HepG2 (cell line): ENCODE measurements around the gene TMEM269. TPM values are rescaled to one million over a fixed set of nuclear protein-coding genes. Genes with fewer than 3 reads are reported as not detected.
A peak's percentile ranks its signal among the peaks of the same experiment; 100 is the strongest.

ENCODE experiments used
- ATAC-seq: fragments of 200-7000 bp; cut with Tn5 transposase; 3 replicates; pipeline ENCODE4 v1.9.1; 2020; ENCODE audit warnings: mild to moderate bottlenecking, moderate library complexity
- BruUV-seq: library from RNA; stranded (reverse); fragments of 400-500 nt; replicated peaks from 2 replicates; lab custom pipeline; 2021; lab: Mats Ljungman, UMichigan
- CTCF ChIA-PET: fragments of 300-600 bp; formaldehyde crosslinking; extraction: SDS; loops from one replicate; lab custom pipeline; 2021; ENCODE audit warnings: low total read pairs, inconsistent platforms, low intra/inter-chr PET ratio; lab: Yijun Ruan, JAX
- POLR2A ChIA-PET: fragments of 350-600 bp; sonication (Branson Sonifier 250); formaldehyde crosslinking; loops from one replicate; lab custom pipeline; 2020; ENCODE audit warnings: antibody characterized with exemption, inconsistent platforms; lab: Yijun Ruan, JAX
- DNase-seq: peaks from one replicate; pipeline ENCODE4 v3.0.0-alpha.2; 2015; ENCODE audit warnings: low spot score
- FAIRE-seq: peaks from 3 replicates; lab custom pipeline; 2011; peaks lifted over from hg19 to GRCh38; lab: Jason Lieb, UNC
- H2AFZ ChIP-seq: one replicate; pipeline ENCODE4 v1.6.1; 2011; ENCODE audit warnings: low read length, inconsistent platforms
- H3K27ac ChIP-seq: fragments of 300-600 bp; 3 replicates; pipeline ENCODE4 v1.8.0; 2011; ENCODE audit warnings: mixed run types, mild to moderate bottlenecking, mixed read lengths, low read length, inconsistent platforms; ENCODE audit not compliant: insufficient read depth; ENCODE audit errors: extremely low read length
- H3K27me3 ChIP-seq, 2 experiments: fragments of 200-600 bp in 1 of 2; 2 replicates in 1 of 2; 3 replicates in 1 of 2; pipeline versions ENCODE4 v1.6.0 to v1.8.0; 2011; ENCODE audit warnings: low read length in 2 of 2, mild to moderate bottlenecking in 2 of 2, moderate library complexity in 2 of 2, inconsistent platforms in 1 of 2; ENCODE audit not compliant: insufficient read depth in 2 of 2, control insufficient read depth in 1 of 2
- H3K36me3 ChIP-seq, 2 experiments: fragments of 200-600 bp in 1 of 2; replicated peaks in 1 of 2; 2 replicates in 1 of 2; 3 replicates in 1 of 2; pipeline versions ENCODE4 v1.5.1 to v1.8.0; 2011; ENCODE audit warnings: low read length in 2 of 2, inconsistent platforms in 1 of 2; ENCODE audit not compliant: insufficient read depth in 2 of 2, control insufficient read depth in 1 of 2
- H3K4me1 ChIP-seq: 2 replicates; pipeline ENCODE4 v1.5.1; 2012; ENCODE audit warnings: low read length, inconsistent platforms; ENCODE audit not compliant: insufficient read depth
- H3K4me2 ChIP-seq: 2 replicates; pipeline ENCODE4 v1.6.0; 2011; ENCODE audit warnings: low read depth, low read length, inconsistent platforms
- H3K4me3 ChIP-seq, 3 experiments: fragments of 200-600 bp in 1 of 3; sonication (generic), shearing (Covaris generic) in 1 of 3; replicated peaks in 1 of 3; 2 replicates each; pipeline ENCODE4 v1.5.1; 2011 to 2016; ENCODE audit warnings: low read length in 3 of 3, inconsistent platforms in 2 of 3, low read depth in 2 of 3, mild to moderate bottlenecking in 2 of 3, control low read depth in 1 of 3, mixed read lengths in 1 of 3; ENCODE audit not compliant: insufficient read depth in 1 of 3
- H3K79me2 ChIP-seq: one replicate; pipeline ENCODE4 v1.6.1; 2011; ENCODE audit warnings: low read length, inconsistent platforms; ENCODE audit not compliant: insufficient read depth
- H3K9ac ChIP-seq: 2 replicates; pipeline ENCODE4 v1.6.0; 2011; ENCODE audit warnings: mild to moderate bottlenecking, low read depth, low read length, inconsistent platforms; ENCODE audit not compliant: insufficient read depth
- H3K9me3 ChIP-seq: 2 replicates; pipeline ENCODE4 v1.5.1; 2012; ENCODE audit warnings: mild to moderate bottlenecking, low read length
- H4K20me1 ChIP-seq: 2 replicates; pipeline ENCODE4 v1.6.0; 2011; ENCODE audit warnings: inconsistent platforms, mild to moderate bottlenecking, low read length, moderate library complexity; ENCODE audit not compliant: insufficient read depth
- EHMT2 ChIP-seq: fragments of 200-600 bp; sonication (generic); IDR thresholded peaks from 2 replicates; pipeline ENCODE4 v1.7.0; 2017; ENCODE audit warnings: antibody characterized with exemption, low read depth, low read length, borderline replicate concordance
- ISX ChIP-seq: sonication (generic); formaldehyde crosslinking; conservative IDR thresholded peaks from 2 replicates; pipeline ENCODE4 v1.5.0; 2020; ENCODE audit warnings: missing genetic modification reagents
- MAFG ChIP-seq: sonication (generic); formaldehyde crosslinking; IDR thresholded peaks from 2 replicates; pipeline ENCODE4 v1.5.1; 2020; ENCODE audit warnings: mild to moderate bottlenecking, missing genetic modification reagents
- MAX ChIP-seq: IDR thresholded peaks from 2 replicates; pipeline ENCODE4 v1.6.1; 2012; ENCODE audit warnings: inconsistent platforms
- MED1 ChIP-seq: sonication (generic); formaldehyde crosslinking; IDR thresholded peaks from 2 replicates; pipeline ENCODE4 v1.4.0; 2020; ENCODE audit warnings: missing genetic modification reagents
- NRL ChIP-seq: sonication (generic); formaldehyde crosslinking; IDR thresholded peaks from 2 replicates; pipeline ENCODE4 v1.5.0; 2020; ENCODE audit warnings: missing genetic modification reagents, mild to moderate bottlenecking, moderate library complexity, borderline replicate concordance
- RXRA ChIP-seq: sonication (generic); formaldehyde crosslinking; IDR thresholded peaks from 2 replicates; pipeline ENCODE4 v1.5.1; 2020; ENCODE audit warnings: missing genetic modification reagents
- SIN3A ChIP-seq: IDR thresholded peaks from 2 replicates; pipeline ENCODE4 v1.6.1; 2011; ENCODE audit warnings: low read depth, mild to moderate bottlenecking, control low read depth, low read length, borderline replicate concordance
- SMAD3 ChIP-seq: sonication (generic); formaldehyde crosslinking; IDR thresholded peaks from 2 replicates; pipeline ENCODE4 v1.4.0; 2020; ENCODE audit warnings: missing genetic modification reagents
- STAT6 ChIP-seq: sonication (generic); formaldehyde crosslinking; IDR thresholded peaks from 2 replicates; pipeline ENCODE4 v1.4.0; 2020; ENCODE audit warnings: missing genetic modification reagents, mild to moderate bottlenecking, borderline replicate concordance
- THRA ChIP-seq: sonication (generic); formaldehyde crosslinking; IDR thresholded peaks from 2 replicates; pipeline ENCODE4 v1.4.0; 2020; ENCODE audit warnings: missing genetic modification reagents, borderline replicate concordance
- ZNF282 ChIP-seq: fragments of 450-650 bp; IDR thresholded peaks from 2 replicates; pipeline ENCODE4 v1.6.1; 2018; ENCODE audit not compliant: partially characterized antibody
- ZNF33B ChIP-seq: sonication (generic); formaldehyde crosslinking; IDR thresholded peaks from 2 replicates; pipeline ENCODE4 v1.5.1; 2020; ENCODE audit warnings: mild to moderate bottlenecking, missing genetic modification reagents
- ZNF652 ChIP-seq: IDR thresholded peaks from 2 replicates; pipeline ENCODE4 v1.6.1; 2016; ENCODE audit warnings: low read depth, borderline replicate concordance
- ZNF891 ChIP-seq: sonication (generic); formaldehyde crosslinking; IDR thresholded peaks from 2 replicates; pipeline ENCODE4 v1.5.0; 2020; ENCODE audit warnings: mild to moderate bottlenecking, missing genetic modification reagents
- WGBS: methylation state at CpG from one replicate; pipeline ENCODE4 v1.1.6; 2017; ENCODE audit warnings: low lambda C conversion rate; 5-methylcytosine and 5-hydroxymethylcytosine counted together
- in situ Hi-C: cut with HindIII; loops from 2 replicates; pipeline ENCODE4 v1.10.0; 2017; ENCODE audit warnings: low pct_unique_long_range_greater_than_20kb; ENCODE audit not compliant: extremely low pct_ligation_motif_present
- intact Hi-C: fragments of 100-400 bp; cut with micrococcal nuclease; formaldehyde crosslinking; loops from one replicate; pipeline ENCODE4 v1.10.0; 2022; ENCODE audit not compliant: unreplicated experiment
- polyA plus RNA-seq, 8 experiments: library from polyadenylated mRNA; depleted of rRNA in 3 of 8; stranded (reverse) in 7 of 8; unstranded in 1 of 8; fragments of >200 nt; fragmentation: Illumina TruSeq in 4 of 8; extraction: Trizol in 4 of 8; gene quantifications; 2 replicates each; pipeline versions ENCODE4 v1.2.1 to v1.2.3, GENCODE V29; 2011 to 2016; ENCODE audit warnings: low read depth in 4 of 8, missing spikeins in 1 of 8, mixed read lengths in 1 of 8; ENCODE audit not compliant: insufficient read depth in 1 of 8
- total RNA-seq, 5 experiments: library from RNA; depleted of rRNA; stranded (reverse); fragments of >200 nt; fragmentation: Illumina TruSeq; extraction: Trizol; gene quantifications; 2 replicates each; pipeline ENCODE4 v1.2.3, GENCODE V29; 2016; ENCODE audit warnings: low read depth in 1 of 5
- TF ChIP-seq, protein P1 (sequence below): sonication (generic); formaldehyde crosslinking; IDR thresholded peaks from 2 replicates; pipeline ENCODE4 v1.4.0; 2020; ENCODE audit warnings: missing genetic modification reagents

Gene TMEM269
- total and polyA plus RNA-seq, 2 of the 13 experiments (the other 11 are each of a cell fraction or from before 2014, with no cell fraction given): 0.15 to 0.21 TPM

DNA sequence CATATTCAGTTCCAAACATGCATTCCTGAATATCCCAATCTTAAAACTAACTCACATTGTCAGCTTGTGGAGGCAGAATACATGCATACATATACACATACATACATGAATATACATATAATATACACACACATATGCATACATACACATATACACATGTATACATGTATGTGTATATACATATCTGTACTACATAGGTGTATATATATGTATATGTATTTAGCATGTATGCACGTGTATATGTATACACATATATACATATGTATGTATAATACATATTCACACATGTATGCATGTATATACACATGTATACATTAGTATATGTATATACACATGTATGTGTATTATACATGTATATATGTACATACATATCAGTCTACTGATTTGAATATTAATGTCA, 60.4 kb downstream of the TMEM269 start (continued):
- TF ChIP-seq ZNF282 (no peak), EHMT2 (no peak), ZNF891 (CRISPR knock-in tag) (no peak)

GRCh38 chr1:42845866-42846256, 61.1 kb downstream of the TMEM269 start:
- TSS peak; percentile 91 for BruUV-seq
- WGBS: 6% methylated on average over 10 of the region's 10 CpGs
- H3K9ac ChIP-seq: peak overlapping the region; percentile 91
- H3K4me1 ChIP-seq: peaks cover 24% of the 10 kb centered on the region
- H3K36me3 ChIP-seq: peaks cover 2 to 13% of the 10 kb centered on the region in 2 experiments; a peak in 3 of 5 replicates
- ChIA-PET POLR2A (interaction anchor here (0.7 to 2.8 kb wide), 19 partner anchors 8 to 325 kb away, joined by 3 to 37 read pairs (median 5); partner anchors contain the start of genes C1orf50, ERMAP, P3H1 and SVBP), CTCF (no interaction called here)
- H3K79me2 ChIP-seq: peaks cover 19% of the 10 kb centered on the region
- H3K4me2 ChIP-seq: peak overlapping the region; percentile 81
- H2AFZ ChIP-seq: peak overlapping the region; percentile 93
- in situ Hi-C loops: loop anchor here (5.0 kb wide), 1 partner anchor 56 kb away; no protein-coding TSS in a partner anchor
- ATAC-seq (peak; percentile 19), DNase-seq (no peak), FAIRE-seq (no peak)
- H3K4me3 ChIP-seq: peak overlapping the region; percentile 62 to 97 (median 84)
- H3K27me3 ChIP-seq: no peaks in the 10 kb centered on the region; a peak in 1 of 5 replicates
- H4K20me1 ChIP-seq: no peaks in the 10 kb centered on the region
- intact Hi-C loops: loop anchor here (2.0 kb wide), 2 partner anchors 27 to 79 kb away; partner anchors contain the start of genes C1orf50 and P3H1
- no peaks in the 10 kb centered on the region for H3K9me3 ChIP-seq
- H3K27ac ChIP-seq: no peak overlapping the region
- TF ChIP-seq ZNF652: no peak
- TF ChIP-seq MAX: peak; percentile 45; the same call in 1 of the 2 replicates
- peak; percentile 15; the same call in 1 of the 2 replicates for TF ChIP-seq SMAD3
- TF ChIP-seq RXRA: no peak
- no peak for TF ChIP-seq STAT6 (CRISPR knock-in tag)
- TF ChIP-seq SIN3A: 0 out of 2 replicates have a peak, but pooled peaks have one; percentile 8
- no peak for TF ChIP-seq NRL (CRISPR knock-in tag)
- TF ChIP-seq, protein P1, sequence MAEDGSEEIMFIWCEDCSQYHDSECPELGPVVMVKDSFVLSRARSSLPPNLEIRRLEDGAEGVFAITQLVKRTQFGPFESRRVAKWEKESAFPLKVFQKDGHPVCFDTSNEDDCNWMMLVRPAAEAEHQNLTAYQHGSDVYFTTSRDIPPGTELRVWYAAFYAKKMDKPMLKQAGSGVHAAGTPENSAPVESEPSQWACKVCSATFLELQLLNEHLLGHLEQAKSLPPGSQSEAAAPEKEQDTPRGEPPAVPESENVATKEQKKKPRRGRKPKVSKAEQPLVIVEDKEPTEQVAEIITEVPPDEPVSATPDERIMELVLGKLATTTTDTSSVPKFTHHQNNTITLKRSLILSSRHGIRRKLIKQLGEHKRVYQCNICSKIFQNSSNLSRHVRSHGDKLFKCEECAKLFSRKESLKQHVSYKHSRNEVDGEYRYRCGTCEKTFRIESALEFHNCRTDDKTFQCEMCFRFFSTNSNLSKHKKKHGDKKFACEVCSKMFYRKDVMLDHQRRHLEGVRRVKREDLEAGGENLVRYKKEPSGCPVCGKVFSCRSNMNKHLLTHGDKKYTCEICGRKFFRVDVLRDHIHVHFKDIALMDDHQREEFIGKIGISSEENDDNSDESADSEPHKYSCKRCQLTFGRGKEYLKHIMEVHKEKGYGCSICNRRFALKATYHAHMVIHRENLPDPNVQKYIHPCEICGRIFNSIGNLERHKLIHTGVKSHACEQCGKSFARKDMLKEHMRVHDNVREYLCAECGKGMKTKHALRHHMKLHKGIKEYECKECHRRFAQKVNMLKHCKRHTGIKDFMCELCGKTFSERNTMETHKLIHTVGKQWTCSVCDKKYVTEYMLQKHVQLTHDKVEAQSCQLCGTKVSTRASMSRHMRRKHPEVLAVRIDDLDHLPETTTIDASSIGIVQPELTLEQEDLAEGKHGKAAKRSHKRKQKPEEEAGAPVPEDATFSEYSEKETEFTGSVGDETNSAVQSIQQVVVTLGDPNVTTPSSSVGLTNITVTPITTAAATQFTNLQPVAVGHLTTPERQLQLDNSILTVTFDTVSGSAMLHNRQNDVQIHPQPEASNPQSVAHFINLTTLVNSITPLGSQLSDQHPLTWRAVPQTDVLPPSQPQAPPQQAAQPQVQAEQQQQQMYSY (CRISPR knock-in tag): 0 out of 2 replicates have a peak, but pooled peaks have one; percentile 36
- TF ChIP-seq ZNF33B (CRISPR knock-in tag): no peak
- TF ChIP-seq MED1: 0 out of 2 replicates have a peak, but pooled peaks have one; percentile 1
- TF ChIP-seq THRA (CRISPR knock-in tag): 0 out of 2 replicates have a peak, but pooled peaks have one; percentile 2
- TF ChIP-seq MAFG (CRISPR knock-in tag): no peak
- no peak for TF ChIP-seq ISX (CRISPR knock-in tag)
